IPS-NIHi7 (cell line): Measurements from ENCODE around the gene ROR2.
"Not testable (repeated sequence)": the region's sequence is repeated elsewhere in the genome, so short reads cannot be mapped to it uniquely, and the experiment has no call there.

Experiments
- DNase-seq: peaks from one replicate; pipeline ENCODE4 v3.0.0; 2012; ENCODE audit warnings: mixed read lengths; ENCODE audit errors: extremely low spot score

Gene ROR2

DNA sequence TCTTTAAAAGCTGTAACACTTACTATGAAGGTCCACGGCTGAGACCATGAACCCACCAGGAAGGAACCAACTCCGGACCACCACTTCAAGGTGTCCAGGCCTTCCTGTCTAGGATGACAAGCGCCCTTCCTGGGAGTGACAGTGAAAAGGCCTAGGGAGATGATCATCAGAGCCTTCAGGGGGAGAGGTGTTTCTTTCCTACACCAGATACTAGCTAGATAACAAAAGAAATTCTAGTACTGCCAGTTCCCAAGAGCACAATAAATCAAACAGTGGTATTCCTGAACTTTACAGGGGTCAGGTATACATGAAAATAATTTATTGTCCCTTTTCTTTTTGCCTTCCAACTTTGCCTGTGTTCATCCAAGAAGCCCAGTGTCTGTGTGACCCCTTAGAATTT, 432.2 kb downstream of the ROR2 start:
- no peak for DNase-seq

DNA sequence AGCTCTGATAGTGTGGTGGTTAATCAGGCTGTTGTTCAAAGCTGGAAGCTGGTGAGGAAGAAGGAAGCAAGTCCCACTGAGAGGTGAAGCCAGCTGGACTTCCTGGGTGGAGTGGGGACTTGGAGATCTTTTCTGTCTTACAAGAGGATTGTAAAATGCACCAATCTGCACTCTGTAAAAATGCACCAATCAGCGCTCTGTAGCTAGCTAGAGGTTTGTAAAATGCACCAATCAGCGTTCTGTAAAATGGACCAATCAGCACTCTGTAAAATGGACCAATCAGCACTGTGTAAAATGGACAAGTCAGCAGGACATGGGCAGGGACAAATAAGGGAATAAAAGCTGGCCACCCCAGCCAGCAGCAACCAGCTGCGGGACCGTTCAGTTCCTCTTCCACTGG, 432.7 kb downstream of the ROR2 start:
- not testable (repeated sequence) for DNase-seq

DNA sequence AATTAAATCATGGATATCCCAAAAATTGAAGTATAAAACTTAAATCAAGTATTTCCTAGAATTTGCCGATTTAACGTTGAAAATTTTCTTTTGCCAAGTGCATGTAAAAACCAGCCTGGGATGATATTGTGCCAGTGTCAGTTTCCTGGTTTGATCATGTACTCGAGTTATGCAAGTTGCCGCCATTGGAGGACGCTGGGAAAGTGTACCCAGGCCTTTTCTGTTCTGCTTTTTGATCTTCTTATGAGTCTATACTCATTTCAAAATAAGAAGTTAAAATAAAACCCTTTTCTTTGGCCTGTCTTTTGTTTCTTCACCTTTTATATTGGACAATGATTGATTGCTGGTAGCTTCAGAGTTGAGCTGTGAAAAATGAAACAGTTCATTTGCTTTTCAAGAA, 433.3 kb downstream of the ROR2 start:
- DNase-seq = no peak

DNA sequence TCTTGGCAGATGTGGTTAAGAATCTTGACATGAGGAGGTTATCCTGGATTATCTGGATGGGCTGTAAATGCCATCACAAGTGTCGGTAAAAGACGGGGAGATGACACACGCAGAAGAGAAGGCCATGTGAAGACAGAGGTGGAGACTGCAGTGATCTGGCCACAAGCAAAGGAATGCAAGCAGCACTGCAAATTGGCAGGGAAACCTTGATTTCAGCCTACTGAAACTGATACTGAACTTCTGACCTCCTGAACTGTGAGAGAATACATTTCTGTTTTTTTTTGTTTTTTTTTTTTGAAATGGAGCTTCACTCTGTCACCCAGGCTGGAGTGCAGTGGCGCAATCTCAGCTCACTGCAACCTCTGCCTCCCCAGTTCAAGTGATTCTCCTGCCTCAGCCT, 433.9 kb downstream of the ROR2 start:
- DNase-seq = no peak

DNA sequence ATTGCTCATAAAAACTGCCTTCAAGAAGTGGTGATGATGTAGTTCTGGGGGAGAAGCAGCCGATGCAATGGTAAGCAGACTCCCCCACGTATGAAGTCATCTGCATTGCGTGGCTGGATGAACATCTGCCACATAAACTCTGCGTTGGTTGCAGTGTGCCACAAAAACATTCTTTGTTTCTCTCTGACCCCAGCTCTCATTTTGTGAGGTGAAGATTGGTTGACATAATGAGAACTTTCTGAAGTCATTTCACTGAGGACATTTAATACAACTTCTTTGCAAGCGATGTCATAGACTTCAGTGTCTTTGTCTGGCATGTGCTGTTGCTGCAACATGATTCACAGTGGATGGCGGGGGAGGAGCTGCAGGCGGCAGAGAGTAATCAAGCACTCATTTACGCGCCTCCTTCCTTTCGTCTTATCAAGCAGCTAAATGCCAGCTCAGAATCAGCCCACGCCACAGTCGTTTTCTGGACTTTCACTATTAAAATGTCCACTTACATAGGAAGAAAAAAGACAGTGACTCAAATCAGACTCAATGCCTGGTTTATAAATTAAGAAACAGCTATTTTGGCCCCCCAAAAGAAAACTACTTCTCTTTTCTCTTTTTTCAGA, 434.8 kb downstream of the ROR2 start:
- peak; percentile 42 for DNase-seq
